ENCODE data around the gene ANKRD28.

The ANKRD28 gene

DNA sequence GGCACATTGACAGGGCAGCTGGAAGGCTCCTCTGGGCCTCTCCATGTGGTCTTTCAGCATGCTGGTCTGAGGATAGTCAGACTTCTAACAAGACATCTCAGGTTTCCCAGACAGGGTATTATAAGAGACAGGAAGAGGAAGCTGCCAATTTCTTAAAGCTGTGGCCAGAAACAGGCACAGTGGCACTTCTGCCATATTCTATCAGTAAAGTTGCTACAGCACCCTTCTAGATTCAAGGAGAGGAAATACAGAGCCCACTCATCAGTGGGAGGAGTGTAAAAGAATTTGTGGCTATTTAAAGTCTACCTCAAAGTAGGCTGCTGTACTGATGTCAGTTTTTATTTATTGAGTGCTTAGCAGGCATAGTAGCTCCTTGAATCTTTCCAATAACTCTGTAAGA lies 140.8 kb downstream of the ANKRD28 start:
- no peak for DNase-seq

GRCh38 chr3:15656342-15656741 lies 141.4 kb downstream of the ANKRD28 start:
- DNase-seq = no peak

DNA sequence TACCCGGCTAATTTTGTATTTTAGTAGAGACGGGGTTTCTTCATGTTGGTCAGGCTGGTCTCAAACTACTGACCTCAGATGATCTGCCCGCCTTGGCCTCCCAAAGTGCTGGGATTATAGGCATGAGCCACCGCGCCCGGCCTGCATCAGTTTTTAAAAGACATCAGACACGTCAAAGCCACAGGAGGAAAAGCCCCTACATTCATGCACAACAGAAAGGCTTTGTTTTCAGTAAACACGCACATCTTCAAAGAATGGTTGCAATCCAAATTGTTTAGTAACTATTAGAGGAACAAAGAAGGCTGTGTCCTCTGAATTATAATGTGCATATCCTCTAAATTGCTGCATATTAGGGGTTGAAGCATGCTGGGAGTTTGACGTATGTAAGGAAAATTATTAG lies 142.9 kb downstream of the ANKRD28 start:
- no peak for DNase-seq

GRCh38 chr3:15654127-15654526 lies 143.7 kb downstream of the ANKRD28 start:
- DNase-seq = no peak

- DNase-seq = no peak
These were observed 144.5 kb downstream of the ANKRD28 start for GRCh38 chr3:15653321-15653720.

- DNase-seq = no peak
These were observed 146.4 kb downstream of the ANKRD28 start for GRCh38 chr3:15651396-15651795.

DNA sequence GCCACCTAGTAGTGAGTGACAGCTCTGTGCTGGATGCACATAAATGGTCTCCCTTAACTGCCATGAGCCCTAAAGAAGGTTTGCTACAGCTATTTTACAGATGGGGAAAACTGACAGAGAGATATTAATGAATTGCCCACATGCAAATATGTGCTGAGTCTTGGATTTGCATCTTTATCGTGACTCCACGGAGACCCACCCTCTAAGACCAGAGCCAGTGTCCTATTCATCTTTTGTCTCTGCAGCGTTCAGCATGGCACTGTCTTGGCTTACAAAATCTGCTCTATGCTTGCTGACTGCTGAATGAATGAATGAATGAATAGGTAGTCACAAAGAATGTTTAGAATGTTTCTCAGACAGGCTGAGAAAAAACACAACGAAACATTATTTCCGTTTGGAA lies 147.9 kb downstream of the ANKRD28 start:
- DNase-seq = no peak

- no peak for DNase-seq
These were observed 148.4 kb downstream of the ANKRD28 start for GRCh38 chr3:15649341-15649740.

- DNase-seq = peak; percentile 69
These were observed 150.1 kb downstream of the ANKRD28 start for GRCh38 chr3:15647611-15648167.

GRCh38 chr3:15646851-15647511 lies 150.8 kb downstream of the ANKRD28 start:
- no peak for DNase-seq

GRCh38 chr3:15645740-15646501 lies 151.9 kb downstream of the ANKRD28 start:
- DNase-seq = no peak

DNA sequence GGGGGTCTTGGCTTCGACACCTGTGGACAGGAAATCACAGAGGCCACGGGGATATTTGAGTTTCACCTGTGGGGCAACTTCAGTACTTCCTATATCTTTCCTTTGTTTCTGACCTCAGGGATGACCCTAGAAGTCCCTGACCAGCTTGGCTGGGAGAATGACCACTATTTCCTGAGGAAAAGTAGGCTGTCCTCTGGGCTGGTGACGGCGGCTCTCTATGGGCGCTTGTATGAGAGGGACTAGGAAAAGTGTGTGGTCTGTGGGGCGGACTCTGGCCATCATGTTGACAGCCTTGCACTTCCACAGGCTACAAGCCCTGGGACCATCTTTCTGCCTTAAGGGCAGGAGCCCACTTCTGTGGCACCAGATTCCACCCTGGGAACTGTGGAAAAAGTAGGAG lies 152.5 kb downstream of the ANKRD28 start:
- no peak for DNase-seq

DNA sequence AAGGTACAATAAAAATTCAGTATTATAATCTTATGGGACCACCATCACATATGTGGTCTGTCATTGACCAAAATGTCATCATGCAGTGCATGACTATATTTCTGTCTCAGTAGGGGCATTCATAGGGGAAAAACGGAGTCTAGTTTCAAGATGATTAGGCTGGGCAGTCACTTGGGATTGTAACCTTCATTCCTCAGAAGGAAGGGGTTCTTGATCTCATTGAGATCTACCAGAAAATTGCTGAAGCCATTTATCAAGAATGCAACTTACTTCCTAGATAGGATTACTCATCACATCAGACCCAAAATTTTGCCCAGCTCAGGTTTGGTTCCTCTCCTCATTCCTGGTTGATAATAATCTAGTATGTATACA lies 158.9 kb downstream of the ANKRD28 start:
- no peak for DNase-seq

DNA sequence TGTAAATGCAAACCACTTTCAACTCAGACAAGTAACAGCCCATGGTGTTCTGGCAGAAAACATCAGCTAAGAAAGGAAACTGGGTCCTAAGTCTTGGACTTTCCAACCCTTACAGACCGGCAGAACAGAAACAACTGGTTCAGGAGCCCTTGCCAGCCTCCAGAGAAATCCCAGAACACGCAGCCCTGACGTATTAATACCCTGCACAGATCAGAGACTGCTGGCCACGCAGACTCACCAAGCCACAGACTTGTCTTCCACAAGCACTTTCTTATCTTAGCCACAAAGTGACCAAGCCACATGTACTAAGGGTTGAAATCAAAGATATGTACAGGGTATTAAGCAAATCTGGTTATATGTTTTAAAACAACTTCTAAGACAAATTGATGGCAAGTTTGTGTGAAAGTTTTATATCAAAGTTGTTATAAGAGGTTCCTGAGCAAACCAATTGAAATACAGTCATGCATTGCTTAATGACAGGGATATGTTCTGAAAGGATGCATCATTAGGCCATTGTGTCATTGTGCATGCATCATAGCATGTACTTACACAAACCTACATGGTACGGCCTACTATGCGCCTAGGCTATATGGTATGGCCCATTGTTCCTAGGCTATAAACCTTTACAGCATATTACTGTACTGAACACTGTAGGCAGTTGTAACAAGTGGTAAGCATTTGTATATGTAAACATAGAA lies 159.4 kb downstream of the ANKRD28 start:
- no peak for DNase-seq

- DNase-seq = no peak
These were observed 160.4 kb downstream of the ANKRD28 start for GRCh38 chr3:15637131-15637951.

DNA sequence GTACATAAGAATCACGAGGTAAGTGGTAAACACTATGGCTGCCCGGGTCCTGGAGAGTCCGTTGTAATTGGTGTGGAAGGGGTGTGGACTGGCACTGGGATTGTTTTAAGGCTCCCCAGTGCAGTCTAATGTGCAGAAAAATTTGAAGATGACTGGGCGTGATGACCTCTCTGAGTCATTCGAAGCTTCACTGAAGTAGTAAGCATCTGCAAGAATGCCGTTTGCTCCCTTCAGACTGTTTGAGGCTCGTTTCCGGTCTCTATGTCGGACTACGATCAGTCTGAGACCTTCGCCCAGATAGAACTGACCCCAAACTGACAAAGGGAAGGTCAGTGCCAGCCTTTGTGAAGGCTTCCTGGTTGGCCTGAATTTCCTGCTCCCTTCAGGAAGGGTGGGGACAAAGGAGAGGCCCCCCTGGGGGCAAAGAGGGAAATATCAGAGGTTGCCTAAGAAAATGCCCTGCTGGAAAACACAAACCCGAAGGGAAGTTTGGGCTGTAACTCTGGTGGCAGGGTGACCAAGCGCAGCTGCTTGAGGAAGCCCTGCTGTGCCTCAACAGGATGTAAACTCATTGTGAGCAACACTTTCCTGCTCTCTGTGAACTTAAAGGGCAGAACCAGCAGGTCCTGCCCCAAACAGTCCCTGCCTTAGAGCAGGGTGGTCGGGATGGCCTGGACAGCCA lies 161.6 kb downstream of the ANKRD28 start:
- peak; percentile 39 for DNase-seq

- DNase-seq = no peak
These were observed 162.6 kb downstream of the ANKRD28 start for GRCh38 chr3:15635121-15635661.

DNA sequence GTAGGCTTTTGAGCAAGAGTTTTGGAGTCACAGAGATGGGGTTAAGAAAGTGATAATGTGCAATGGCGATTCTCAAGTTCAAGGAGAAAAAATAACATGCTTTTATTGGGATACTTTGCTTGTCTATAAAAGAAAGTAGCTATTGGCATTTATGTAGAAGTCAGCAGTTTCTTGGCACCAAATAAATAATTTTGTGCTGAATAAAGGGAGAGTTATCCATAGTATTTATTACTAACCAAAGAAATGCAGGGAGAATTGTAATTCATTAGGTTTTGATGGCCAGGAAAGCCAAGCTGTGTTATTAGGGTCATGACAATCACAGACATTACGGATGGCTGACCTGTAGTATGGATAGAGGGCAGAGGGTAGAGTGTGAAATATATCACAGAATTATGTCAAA lies 163.1 kb downstream of the ANKRD28 start:
- no peak for DNase-seq

GRCh38 chr3:15633766-15634598 lies 163.8 kb downstream of the ANKRD28 start:
- no peak for DNase-seq

GRCh38 chr3:15633159-15633558 lies 164.6 kb downstream of the ANKRD28 start:
- DNase-seq = no peak

- DNase-seq = no peak
These were observed 165.6 kb downstream of the ANKRD28 start for GRCh38 chr3:15632212-15632580.
